Panc1 (cell line): ENCODE measurements around the gene BCAS3. TPM values are rescaled to one million over a fixed set of nuclear protein-coding genes. Genes with fewer than 3 reads are reported as not detected.
"Not testable (repeated sequence)": the region's sequence is repeated elsewhere in the genome, so short reads cannot be mapped to it uniquely, and the experiment has no call there.

Source experiments
- ATAC-seq: fragments of 200-7000 bp; cut with Tn5 transposase; 2 replicates; pipeline ENCODE4 v1.9.1; 2020; ENCODE audit warnings: mild to moderate bottlenecking, moderate library complexity
- BruUV-seq: library from RNA; stranded (reverse); fragments of 400-500 nt; replicated peaks from 2 replicates; lab custom pipeline; 2021; lab: Mats Ljungman, UMichigan
- CTCF ChIA-PET: fragments of 300-600 bp; sonication (Branson Sonifier 250); formaldehyde crosslinking; loops from one replicate; lab custom pipeline; 2022; ENCODE audit warnings: antibody characterized with exemption; lab: Charles Lee
- POLR2A ChIA-PET: fragments of 300-600 bp; sonication (Branson Sonifier 250); formaldehyde crosslinking; loops from one replicate; lab custom pipeline; 2022; ENCODE audit warnings: antibody characterized with exemption; lab: Charles Lee
- DNase-seq: peaks from one replicate; pipeline ENCODE4 v3.0.0-alpha.2; 2010; ENCODE audit warnings: low read depth, low spot score
- H3K27ac ChIP-seq: 2 replicates; pipeline ENCODE4 v1.5.1; 2011; ENCODE audit warnings: mild to moderate bottlenecking, low read length, inconsistent platforms
- H3K27me3 ChIP-seq: fragments of 200-500 bp; sonication (Bioruptor generic); 2 replicates; pipeline ENCODE4 v1.6.0; 2014; ENCODE audit warnings: low read length, inconsistent platforms; ENCODE audit not compliant: control insufficient read depth, insufficient read depth
- H3K36me3 ChIP-seq: fragments of 200-500 bp; sonication (Bioruptor generic); 2 replicates; pipeline ENCODE4 v1.5.1; 2014; ENCODE audit warnings: inconsistent platforms, mild to moderate bottlenecking, low read length, moderate library complexity; ENCODE audit not compliant: control insufficient read depth, insufficient read depth
- H3K4me1 ChIP-seq: 2 replicates; pipeline ENCODE4 v1.5.1; 2011; ENCODE audit warnings: inconsistent platforms, mild to moderate bottlenecking, low read length, moderate library complexity; ENCODE audit not compliant: control insufficient read depth, insufficient read depth
- H3K4me3 ChIP-seq, 2 experiments: 2 replicates each; pipeline ENCODE4 v1.5.1; 2011 to 2012; ENCODE audit warnings: low read depth in 2 of 2, low read length in 2 of 2, mild to moderate bottlenecking in 2 of 2, inconsistent platforms in 1 of 2, moderate library complexity in 1 of 2
- H3K9me3 ChIP-seq: fragments of 200-500 bp; sonication (Bioruptor generic); 2 replicates; pipeline ENCODE4 v1.5.1; 2014; ENCODE audit warnings: low read depth, mild to moderate bottlenecking, inconsistent platforms, low read length, moderate library complexity; ENCODE audit not compliant: control insufficient read depth, insufficient read depth
- POLR2AphosphoS5 ChIP-seq: IDR thresholded peaks from 2 replicates; pipeline ENCODE4 v1.6.1; 2012; ENCODE audit warnings: mild to moderate bottlenecking, low read depth, low read length, moderate library complexity
- SIN3A ChIP-seq: IDR thresholded peaks from 2 replicates; pipeline ENCODE4 v1.6.1; 2012; ENCODE audit warnings: low read depth, mild to moderate bottlenecking, low read length, moderate library complexity, borderline replicate concordance; ENCODE audit not compliant: insufficient read depth
- TCF7L2 ChIP-seq: IDR thresholded peaks from 2 replicates; pipeline ENCODE4 v1.6.1; 2011; ENCODE audit warnings: mild to moderate bottlenecking, low read depth, low read length, inconsistent platforms
- in situ Hi-C: cut with HindIII; loops from 2 replicates; pipeline ENCODE4 v1.10.0; 2016; ENCODE audit warnings: low sequenced_read_pairs, low pct_unique_long_range_greater_than_20kb
- intact Hi-C: fragments of 100-400 bp; cut with micrococcal nuclease; formaldehyde crosslinking; loops from one replicate; pipeline ENCODE4 v1.10.0; 2022; ENCODE audit not compliant: unreplicated experiment
- total RNA-seq: library from RNA; stranded (reverse); gene quantifications from one replicate; pipeline ENCODE4 v1.2.1, GENCODE V29; 2021; ENCODE audit not compliant: unreplicated experiment
- TF ChIP-seq, protein P1 (sequence below), 2 experiments: IDR thresholded peaks; 2 replicates each; pipeline ENCODE4 v1.6.1; 2011 to 2012; ENCODE audit warnings: low read depth in 2 of 2, control low read depth in 1 of 2, low read length in 1 of 2, mild to moderate bottlenecking in 1 of 2, moderate library complexity in 1 of 2; ENCODE audit not compliant: insufficient read depth in 1 of 2
- TF ChIP-seq, protein P2 (sequence below): fragments of 450-650 bp; IDR thresholded peaks from 2 replicates; pipeline ENCODE4 v1.5.1; 2017; ENCODE audit warnings: mild to moderate bottlenecking

BCAS3 gene
- total RNA-seq, 1 experiment from 2014 or later = 9.3 TPM

DNA sequence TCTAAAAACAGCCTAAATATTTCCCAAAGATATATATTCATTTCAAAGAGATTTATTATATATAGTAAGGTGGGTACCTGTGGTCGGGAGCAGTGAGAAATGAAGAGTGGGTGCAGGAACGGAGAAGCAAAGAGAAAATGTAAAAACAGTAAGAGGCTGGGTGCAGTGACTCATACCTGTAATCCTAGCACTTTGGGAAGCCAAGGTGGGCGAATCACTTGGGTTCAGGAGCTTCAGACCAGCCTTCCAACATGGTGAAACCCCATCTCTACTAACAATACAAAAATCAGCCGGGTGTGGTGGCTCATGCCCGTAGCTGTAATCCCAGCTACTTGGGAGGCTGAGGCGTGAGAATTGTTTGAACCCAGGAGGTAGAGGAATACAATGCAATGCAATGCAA lies 257.1 kb downstream of the BCAS3 start:
- H3K27ac ChIP-seq = no peak overlapping the region
- in situ Hi-C loops (no loop called here), intact Hi-C loops (no loop called here)
- no peak for TF ChIP-seq TCF7L2
- TF ChIP-seq POLR2AphosphoS5 = no peak
- TF ChIP-seq, protein P1, sequence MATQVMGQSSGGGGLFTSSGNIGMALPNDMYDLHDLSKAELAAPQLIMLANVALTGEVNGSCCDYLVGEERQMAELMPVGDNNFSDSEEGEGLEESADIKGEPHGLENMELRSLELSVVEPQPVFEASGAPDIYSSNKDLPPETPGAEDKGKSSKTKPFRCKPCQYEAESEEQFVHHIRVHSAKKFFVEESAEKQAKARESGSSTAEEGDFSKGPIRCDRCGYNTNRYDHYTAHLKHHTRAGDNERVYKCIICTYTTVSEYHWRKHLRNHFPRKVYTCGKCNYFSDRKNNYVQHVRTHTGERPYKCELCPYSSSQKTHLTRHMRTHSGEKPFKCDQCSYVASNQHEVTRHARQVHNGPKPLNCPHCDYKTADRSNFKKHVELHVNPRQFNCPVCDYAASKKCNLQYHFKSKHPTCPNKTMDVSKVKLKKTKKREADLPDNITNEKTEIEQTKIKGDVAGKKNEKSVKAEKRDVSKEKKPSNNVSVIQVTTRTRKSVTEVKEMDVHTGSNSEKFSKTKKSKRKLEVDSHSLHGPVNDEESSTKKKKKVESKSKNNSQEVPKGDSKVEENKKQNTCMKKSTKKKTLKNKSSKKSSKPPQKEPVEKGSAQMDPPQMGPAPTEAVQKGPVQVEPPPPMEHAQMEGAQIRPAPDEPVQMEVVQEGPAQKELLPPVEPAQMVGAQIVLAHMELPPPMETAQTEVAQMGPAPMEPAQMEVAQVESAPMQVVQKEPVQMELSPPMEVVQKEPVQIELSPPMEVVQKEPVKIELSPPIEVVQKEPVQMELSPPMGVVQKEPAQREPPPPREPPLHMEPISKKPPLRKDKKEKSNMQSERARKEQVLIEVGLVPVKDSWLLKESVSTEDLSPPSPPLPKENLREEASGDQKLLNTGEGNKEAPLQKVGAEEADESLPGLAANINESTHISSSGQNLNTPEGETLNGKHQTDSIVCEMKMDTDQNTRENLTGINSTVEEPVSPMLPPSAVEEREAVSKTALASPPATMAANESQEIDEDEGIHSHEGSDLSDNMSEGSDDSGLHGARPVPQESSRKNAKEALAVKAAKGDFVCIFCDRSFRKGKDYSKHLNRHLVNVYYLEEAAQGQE (IDR thresholded peaks at IDR 0.05; ENCODE audit: insufficient read depth in 1 of 2, low read depth in 2 of 2, low read length in 1 of 2) = no peak
- TF ChIP-seq SIN3A = no peak
- TF ChIP-seq, protein P2, sequence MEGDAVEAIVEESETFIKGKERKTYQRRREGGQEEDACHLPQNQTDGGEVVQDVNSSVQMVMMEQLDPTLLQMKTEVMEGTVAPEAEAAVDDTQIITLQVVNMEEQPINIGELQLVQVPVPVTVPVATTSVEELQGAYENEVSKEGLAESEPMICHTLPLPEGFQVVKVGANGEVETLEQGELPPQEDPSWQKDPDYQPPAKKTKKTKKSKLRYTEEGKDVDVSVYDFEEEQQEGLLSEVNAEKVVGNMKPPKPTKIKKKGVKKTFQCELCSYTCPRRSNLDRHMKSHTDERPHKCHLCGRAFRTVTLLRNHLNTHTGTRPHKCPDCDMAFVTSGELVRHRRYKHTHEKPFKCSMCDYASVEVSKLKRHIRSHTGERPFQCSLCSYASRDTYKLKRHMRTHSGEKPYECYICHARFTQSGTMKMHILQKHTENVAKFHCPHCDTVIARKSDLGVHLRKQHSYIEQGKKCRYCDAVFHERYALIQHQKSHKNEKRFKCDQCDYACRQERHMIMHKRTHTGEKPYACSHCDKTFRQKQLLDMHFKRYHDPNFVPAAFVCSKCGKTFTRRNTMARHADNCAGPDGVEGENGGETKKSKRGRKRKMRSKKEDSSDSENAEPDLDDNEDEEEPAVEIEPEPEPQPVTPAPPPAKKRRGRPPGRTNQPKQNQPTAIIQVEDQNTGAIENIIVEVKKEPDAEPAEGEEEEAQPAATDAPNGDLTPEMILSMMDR = no peak
- DNase-seq = no peak
- H3K4me1 ChIP-seq = no peaks in the 10 kb centered on the region
- BruUV-seq = no TSS peak
- POLR2A ChIA-PET = no interaction called here
- ATAC-seq = no peak
- H3K36me3 ChIP-seq = no peaks in the 10 kb centered on the region
- no peaks in the 10 kb centered on the region for H3K27me3 ChIP-seq
- H3K9me3 ChIP-seq = no peaks in the 10 kb centered on the region
- CTCF ChIA-PET = no interaction called here
- H3K4me3 ChIP-seq = no peak overlapping the region

DNA sequence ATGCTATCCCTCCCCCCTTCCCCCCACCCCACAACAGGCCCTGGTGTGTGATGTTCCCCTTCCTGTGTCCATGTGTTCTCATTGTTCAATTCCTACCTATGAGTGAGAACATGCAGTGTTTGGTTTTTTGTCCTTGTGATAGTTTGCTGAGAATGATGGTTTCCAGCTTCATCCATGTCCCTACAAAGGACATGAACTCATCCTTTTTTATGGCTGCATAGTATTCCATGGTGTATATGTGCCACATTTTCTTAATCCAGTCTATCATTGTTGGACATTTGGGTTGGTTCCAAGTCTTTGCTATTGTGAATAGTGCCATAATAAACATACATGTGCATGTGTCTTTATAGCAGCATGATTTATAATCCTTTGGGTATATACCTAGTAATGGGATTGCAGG lies 258.3 kb downstream of the BCAS3 start:
- H3K4me1 ChIP-seq, DNase-seq, intact Hi-C loops, CTCF ChIA-PET, POLR2A ChIA-PET, BruUV-seq, H3K4me3 ChIP-seq, H3K9me3 ChIP-seq, H3K27ac ChIP-seq, in situ Hi-C loops, ATAC-seq, H3K27me3 ChIP-seq, H3K36me3 ChIP-seq: not testable (repeated sequence)

DNA sequence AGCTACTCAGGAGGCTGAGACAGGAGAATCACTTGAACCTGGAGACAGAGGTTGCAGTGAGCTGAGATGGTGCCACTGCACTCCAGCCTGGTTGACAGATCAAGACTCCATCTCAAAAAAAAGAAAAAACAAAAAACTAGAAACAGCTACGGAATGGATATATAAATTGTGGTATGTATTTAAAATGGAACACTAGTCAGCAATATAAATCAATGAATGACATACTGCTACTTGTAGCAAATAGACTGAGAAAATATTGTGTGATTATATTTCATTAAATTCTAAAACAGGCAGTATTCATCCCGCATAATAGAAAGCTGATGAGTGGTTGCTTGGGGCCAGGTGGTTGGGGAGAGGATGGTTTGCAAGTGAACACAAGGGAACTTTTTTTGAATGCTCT lies 261.7 kb downstream of the BCAS3 start:
- Histone ChIP-seq H3K27ac (no peak overlapping the region), H3K4me3 (no peak overlapping the region), H3K36me3 (no peaks in the 10 kb centered on the region; the same call in 1 of the 2 replicates), H3K27me3 (no peaks in the 10 kb centered on the region), H3K4me1 (no peaks in the 10 kb centered on the region), H3K9me3 (no peaks in the 10 kb centered on the region)
- DNase-seq (no peak), ATAC-seq (no peak)
- in situ Hi-C loops = no loop called here
- ChIA-PET CTCF (no interaction called here), POLR2A (no interaction called here)
- BruUV-seq = no TSS peak
- intact Hi-C loops = no loop called here
- TF ChIP-seq, protein P1 (IDR thresholded peaks at IDR 0.05; ENCODE audit: insufficient read depth in 1 of 2, low read depth in 2 of 2, low read length in 1 of 2) = no peak
- TF ChIP-seq SIN3A (no peak), TCF7L2 (no peak), POLR2AphosphoS5 (no peak)
- TF ChIP-seq, protein P2 = no peak
